ENCODE measurements around the gene BID.

DNA sequence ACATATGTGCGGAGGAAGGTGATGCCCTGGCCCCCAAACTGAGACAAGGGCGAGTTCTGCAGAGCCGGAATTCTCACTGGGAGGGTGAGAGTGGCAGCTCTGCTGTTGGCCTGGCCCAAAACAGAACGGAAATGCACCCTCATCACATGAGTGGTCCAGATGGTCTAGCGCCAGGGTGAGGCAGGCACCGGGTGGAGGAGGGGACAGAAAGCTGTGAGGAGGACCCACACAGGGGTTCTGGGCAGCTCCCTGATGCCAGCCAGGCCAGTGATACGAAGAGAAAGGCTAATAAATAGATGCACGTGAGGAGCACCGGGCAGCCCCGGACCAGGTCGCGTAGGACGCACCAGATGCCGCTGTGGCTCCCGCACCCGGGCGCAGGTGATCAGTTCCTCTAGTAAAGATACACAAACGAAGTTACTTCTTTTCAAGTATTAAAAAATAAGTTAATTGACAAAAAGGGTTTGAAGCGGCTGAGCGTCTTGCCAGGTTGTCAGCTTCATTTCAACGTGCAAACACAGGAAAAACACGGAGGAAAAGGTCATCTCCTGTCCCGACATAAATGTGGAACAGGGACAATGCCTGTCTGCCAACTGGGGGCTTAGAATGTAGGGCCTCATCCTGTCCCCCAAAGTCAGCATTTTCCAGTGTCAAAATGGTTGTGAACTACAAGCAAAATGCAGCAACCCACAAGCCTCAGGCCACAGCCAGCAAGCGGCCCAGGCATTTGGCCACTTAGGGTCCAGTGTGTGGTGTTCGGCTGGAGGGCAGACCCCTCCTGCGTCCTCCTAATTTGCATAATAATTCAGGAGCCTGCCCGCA lies 15.3 kb upstream of the BID start:
- TF ChIP-seq, protein P1, sequence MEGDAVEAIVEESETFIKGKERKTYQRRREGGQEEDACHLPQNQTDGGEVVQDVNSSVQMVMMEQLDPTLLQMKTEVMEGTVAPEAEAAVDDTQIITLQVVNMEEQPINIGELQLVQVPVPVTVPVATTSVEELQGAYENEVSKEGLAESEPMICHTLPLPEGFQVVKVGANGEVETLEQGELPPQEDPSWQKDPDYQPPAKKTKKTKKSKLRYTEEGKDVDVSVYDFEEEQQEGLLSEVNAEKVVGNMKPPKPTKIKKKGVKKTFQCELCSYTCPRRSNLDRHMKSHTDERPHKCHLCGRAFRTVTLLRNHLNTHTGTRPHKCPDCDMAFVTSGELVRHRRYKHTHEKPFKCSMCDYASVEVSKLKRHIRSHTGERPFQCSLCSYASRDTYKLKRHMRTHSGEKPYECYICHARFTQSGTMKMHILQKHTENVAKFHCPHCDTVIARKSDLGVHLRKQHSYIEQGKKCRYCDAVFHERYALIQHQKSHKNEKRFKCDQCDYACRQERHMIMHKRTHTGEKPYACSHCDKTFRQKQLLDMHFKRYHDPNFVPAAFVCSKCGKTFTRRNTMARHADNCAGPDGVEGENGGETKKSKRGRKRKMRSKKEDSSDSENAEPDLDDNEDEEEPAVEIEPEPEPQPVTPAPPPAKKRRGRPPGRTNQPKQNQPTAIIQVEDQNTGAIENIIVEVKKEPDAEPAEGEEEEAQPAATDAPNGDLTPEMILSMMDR (IDR thresholded peaks at IDR 0.05), result no peak
- no peak for TF ChIP-seq EZH2 (IDR thresholded peaks at IDR 0.05)

Data from neural progenitor cell (in vitro differentiated cells).